Measurements from ENCODE around the gene RPL23.

GRCh38 chr17:38799501-38800236, 53.9 kb downstream of the RPL23 start, which contains the start of gene PIP4K2B:
- TF ChIP-seq CTCF (IDR thresholded peaks at IDR 0.05; ENCODE audit: insufficient read depth, low read depth, low read length): no peak
- TF ChIP-seq EZH2 (IDR thresholded peaks at IDR 0.05; ENCODE audit: insufficient read depth, low read length): no peak
